ENCODE data around the gene MFSD6.

MFSD6 gene

DNA sequence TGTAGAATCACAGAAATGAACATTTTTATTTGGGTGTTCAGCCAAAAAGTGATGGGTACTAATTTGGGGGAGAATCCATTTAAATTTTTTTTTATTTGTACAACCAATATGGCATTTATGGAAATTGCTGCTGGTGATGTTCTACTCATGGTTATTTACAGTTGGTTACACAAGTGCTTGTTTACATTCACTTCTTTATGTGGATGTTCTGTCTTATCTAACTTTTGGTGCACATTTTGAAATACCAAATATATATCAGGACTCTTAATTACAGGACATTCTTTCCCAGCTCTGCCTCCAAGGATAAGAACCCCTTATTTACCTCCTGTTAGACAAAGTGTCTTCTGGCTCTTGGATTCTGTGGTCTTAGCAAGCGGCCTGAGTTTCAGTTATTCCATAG, 91.1 kb downstream of the MFSD6 start:
- TF ChIP-seq, protein P1, sequence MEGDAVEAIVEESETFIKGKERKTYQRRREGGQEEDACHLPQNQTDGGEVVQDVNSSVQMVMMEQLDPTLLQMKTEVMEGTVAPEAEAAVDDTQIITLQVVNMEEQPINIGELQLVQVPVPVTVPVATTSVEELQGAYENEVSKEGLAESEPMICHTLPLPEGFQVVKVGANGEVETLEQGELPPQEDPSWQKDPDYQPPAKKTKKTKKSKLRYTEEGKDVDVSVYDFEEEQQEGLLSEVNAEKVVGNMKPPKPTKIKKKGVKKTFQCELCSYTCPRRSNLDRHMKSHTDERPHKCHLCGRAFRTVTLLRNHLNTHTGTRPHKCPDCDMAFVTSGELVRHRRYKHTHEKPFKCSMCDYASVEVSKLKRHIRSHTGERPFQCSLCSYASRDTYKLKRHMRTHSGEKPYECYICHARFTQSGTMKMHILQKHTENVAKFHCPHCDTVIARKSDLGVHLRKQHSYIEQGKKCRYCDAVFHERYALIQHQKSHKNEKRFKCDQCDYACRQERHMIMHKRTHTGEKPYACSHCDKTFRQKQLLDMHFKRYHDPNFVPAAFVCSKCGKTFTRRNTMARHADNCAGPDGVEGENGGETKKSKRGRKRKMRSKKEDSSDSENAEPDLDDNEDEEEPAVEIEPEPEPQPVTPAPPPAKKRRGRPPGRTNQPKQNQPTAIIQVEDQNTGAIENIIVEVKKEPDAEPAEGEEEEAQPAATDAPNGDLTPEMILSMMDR (IDR thresholded peaks at IDR 0.05; ENCODE audit: low read depth, low read length), result no peak
- in situ Hi-C loops (cut with HindIII; ENCODE audit: low sequenced_read_pairs), result no loop called here
- no peak overlapping the region for H3K4me3 ChIP-seq (ENCODE audit: low read depth, low read length)
- no peak for DNase-seq (ENCODE audit: low read depth, low spot score)

DNA sequence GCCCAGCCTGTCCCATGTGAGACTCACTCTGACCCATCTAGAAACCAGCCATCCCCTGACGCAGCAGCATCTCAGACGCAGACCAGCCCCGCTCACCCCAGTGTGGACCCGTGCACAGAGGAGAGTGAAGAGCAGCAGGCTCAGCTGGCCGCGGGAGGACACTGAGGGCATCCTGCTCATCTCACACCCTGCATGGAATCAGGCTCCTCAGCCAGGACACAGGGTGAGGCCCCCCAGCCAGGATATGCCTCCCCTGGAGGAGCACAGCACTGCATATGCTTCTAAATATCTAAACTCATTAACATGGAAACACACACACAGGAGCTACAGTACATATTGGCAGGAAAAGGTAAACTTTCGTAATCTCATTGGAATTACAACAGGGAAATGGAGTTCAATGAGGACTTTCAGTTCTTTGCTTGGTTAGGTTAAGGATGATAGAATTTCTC, 91.9 kb downstream of the MFSD6 start:
- TF ChIP-seq, protein P1 (IDR thresholded peaks at IDR 0.05; ENCODE audit: low read depth, low read length), result no peak
- DNase-seq (ENCODE audit: low read depth, low spot score), result no peak
- in situ Hi-C loops (cut with HindIII; ENCODE audit: low sequenced_read_pairs), result no loop called here
- no peak overlapping the region for H3K4me3 ChIP-seq (ENCODE audit: low read depth, low read length)

DNA sequence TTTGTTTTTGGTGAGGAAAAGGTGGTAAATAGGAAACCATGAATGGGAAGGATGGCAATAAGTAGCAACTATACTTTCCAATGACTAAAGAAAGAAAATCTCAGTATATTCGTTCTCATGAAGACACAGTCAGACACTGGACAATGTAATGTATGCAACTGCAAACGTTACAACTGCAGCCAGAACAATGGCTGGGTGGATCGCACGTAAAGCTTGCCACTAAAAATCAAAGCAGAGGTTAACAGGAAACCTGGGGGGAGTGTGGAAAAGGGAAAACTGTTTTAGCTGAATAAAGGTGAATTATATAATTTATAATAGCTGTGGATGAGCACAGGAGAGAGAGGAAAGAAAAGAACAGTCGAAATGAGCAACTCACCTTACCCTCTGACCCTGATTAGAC, 93.1 kb downstream of the MFSD6 start:
- H3K4me3 ChIP-seq (ENCODE audit: low read depth, low read length), result no peak overlapping the region
- TF ChIP-seq, protein P1 (IDR thresholded peaks at IDR 0.05; ENCODE audit: low read depth, low read length), result no peak
- in situ Hi-C loops (cut with HindIII; ENCODE audit: low sequenced_read_pairs), result no loop called here
- no peak for DNase-seq (ENCODE audit: low read depth, low spot score)

DNA sequence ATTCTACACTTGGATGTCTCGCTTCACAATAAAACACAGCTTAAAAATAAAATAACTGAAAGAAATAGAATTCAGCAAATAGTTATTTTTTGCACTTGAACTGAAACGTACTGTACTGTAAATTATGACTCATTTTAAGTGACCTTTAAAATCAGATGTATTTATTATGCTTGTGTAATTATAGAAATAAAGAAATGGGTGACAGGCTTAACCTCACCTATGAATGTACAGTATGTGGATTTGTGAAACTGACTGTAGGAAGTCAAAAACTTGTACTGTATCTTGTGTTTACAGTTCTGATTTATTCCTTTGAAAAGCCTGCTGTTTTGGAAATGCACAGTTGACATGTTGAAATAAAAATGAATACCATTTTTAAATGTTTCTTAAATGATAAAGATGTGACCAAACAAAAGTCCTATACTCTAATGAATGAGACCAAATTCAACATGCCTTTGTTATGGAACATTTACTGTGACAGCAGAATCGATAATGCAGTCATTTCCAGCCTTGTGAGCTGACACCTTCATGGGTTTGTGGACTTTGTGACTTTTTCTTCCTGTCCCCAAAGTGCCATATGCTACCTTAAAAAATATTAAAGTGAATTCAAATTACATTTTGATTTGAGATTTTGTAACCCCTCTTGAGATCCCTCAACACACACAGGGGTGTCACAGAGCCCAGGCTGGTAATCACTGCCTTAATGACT, 93.7 kb downstream of the MFSD6 start:
- no peak overlapping the region for H3K4me3 ChIP-seq (ENCODE audit: low read depth, low read length)
- TF ChIP-seq, protein P1 (IDR thresholded peaks at IDR 0.05; ENCODE audit: low read depth, low read length), result no peak
- in situ Hi-C loops (cut with HindIII; ENCODE audit: low sequenced_read_pairs), result no loop called here
- DNase-seq (ENCODE audit: low read depth, low spot score), result no peak

DNA sequence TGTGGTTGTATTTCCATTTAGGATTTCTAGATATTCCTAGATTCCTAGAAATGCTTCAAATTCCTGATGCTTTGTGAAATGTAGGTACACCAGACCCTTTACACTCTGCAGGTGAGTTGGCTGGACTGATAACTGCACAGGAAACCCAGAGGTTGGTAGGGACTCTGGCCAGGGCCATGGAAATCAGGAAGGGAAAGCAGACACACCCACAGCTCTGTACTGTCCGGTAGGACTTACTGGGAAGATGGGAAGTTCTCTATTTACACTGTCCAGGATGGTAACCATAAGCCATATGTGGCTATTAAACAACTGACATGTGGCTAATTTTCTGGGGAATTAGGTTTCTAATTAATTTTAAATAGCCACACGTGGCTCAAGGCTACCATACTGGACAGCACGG, 94.9 kb downstream of the MFSD6 start:
- no peak for DNase-seq (ENCODE audit: low read depth, low spot score)
- H3K4me3 ChIP-seq (ENCODE audit: low read depth, low read length), result no peak overlapping the region
- in situ Hi-C loops (cut with HindIII; ENCODE audit: low sequenced_read_pairs), result no loop called here
- TF ChIP-seq, protein P1 (IDR thresholded peaks at IDR 0.05; ENCODE audit: low read depth, low read length), result no peak

DNA sequence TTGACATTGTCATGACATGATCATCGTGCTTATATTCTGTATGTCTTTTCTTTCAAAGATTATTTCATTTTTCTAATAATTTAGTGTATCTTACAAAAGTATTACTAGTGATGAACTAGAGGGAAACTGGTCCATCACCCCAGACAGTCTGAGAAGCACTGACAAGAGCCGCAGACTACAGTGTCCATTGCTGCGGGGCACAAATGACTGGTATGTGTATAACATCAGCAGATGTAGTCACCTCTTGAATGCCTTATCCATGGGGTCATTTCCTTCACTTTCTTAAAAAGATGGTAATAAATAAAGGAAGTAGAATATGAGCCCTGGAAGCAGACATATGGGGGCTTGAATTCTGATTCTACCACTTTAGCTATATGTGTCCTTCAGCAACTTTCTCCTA, 96.8 kb downstream of the MFSD6 start:
- in situ Hi-C loops (cut with HindIII; ENCODE audit: low sequenced_read_pairs), result no loop called here
- no peak overlapping the region for H3K4me3 ChIP-seq (ENCODE audit: low read depth, low read length)
- TF ChIP-seq, protein P1 (IDR thresholded peaks at IDR 0.05; ENCODE audit: low read depth, low read length), result no peak
- no peak for DNase-seq (ENCODE audit: low read depth, low spot score)
